Measurements from ENCODE around the gene XXYLT1. TPM values are rescaled to one million over a fixed set of nuclear protein-coding genes. Genes with fewer than 3 reads are reported as not detected.

The XXYLT1 gene
- polyA plus RNA-seq, 2 of the 4 experiments (the other 2 are of a cell fraction), result 11.9 to 12.0 TPM

DNA sequence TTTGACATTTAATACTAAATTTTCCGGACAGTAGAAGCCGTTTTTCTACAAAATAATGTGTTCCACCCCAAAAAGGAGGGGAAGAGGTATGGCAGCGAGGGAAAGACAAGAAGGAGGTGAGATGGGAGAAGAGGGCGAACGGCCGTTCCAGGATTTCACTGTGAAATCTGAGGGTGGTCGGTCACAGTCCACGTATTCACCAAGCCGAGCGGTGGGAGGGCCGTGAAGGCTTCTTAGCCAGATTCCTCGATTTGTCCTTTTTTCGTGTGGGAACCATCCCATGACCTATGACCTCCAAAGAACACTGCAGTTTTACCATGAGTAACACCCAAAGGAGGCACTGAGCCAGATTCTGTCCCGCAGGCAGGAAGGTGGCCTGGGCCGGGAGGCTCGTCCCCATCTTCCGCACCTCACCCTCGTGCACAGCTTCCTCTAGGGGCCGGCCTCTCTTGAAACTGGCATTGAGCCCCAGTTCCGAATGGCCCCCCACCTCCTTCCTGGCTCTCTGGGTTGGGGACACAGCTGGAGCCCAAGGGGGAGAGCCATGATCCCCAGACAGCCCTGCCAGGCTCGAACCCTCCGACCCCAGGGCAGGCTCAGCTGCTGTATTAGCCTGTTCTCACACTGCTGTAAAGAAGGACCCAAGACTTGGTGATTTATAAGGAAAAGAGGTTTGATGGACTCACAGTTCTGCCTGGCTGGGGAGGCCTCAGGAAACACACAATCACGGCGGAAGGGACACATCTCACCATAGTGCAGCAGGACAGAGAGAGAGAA is 23.7 kb downstream of the XXYLT1 start:
- ATAC-seq (no peak), FAIRE-seq (no peak), DNase-seq (ENCODE audit: low read depth in 1 of 2, low spot score in 1 of 2) (no peak)
- H3K9me3 ChIP-seq, result no peaks in the 10 kb centered on the region
- no peak overlapping the region for H3K4me2 ChIP-seq
- TF ChIP-seq USF2 (IDR thresholded peaks at IDR 0.05), result no peak
- CTCF ChIA-PET, result no interaction called here
- POLR2A ChIA-PET, result no interaction called here
- WGBS (ENCODE audit: missing lambda C conversion rate), result 92% methylated on average over 21 of the region's 24 CpGs
- no peak overlapping the region for H3K27ac ChIP-seq
- no peak overlapping the region for H3K4me3 ChIP-seq
- no peaks in the 10 kb centered on the region for H3K4me1 ChIP-seq

DNA sequence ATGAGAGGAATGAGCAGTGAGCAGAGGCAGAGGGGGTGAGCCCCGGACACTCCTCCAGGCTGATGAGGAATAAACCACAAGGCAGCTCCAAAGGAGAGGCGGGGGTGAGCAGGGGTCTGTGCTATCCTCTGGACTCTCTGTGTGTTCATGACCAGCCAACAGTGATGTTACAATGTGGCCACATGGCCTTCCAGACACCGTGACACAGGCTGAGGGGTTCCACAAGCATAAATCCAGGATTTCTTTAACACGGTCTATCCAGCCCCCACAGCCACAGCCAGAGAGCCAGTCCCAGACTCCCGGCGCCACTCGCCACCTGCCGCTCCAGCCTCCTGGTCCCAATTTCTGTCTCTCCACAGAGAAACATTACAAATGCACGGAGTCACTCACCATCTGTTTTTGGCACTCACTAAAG is 24.4 kb downstream of the XXYLT1 start:
- ATAC-seq, result no peak
- TF ChIP-seq ZSCAN20 (CRISPR knock-in tag; IDR thresholded peaks at IDR 0.05) (no peak), HOXA7 (CRISPR knock-in tag; IDR thresholded peaks at IDR 0.05) (no peak), ATOH8 (CRISPR knock-in tag; IDR thresholded peaks at IDR 0.05; ENCODE audit: low read depth) (no peak), USF2 (IDR thresholded peaks at IDR 0.05) (no peak), JUNB (IDR thresholded peaks at IDR 0.05) (no peak), PHF8 (IDR thresholded peaks at IDR 0.05; ENCODE audit: borderline replicate concordance, low read depth) (no peak), GATA3 (IDR thresholded peaks at IDR 0.05; ENCODE audit: borderline replicate concordance) (no peak)
- TF ChIP-seq, protein P1, sequence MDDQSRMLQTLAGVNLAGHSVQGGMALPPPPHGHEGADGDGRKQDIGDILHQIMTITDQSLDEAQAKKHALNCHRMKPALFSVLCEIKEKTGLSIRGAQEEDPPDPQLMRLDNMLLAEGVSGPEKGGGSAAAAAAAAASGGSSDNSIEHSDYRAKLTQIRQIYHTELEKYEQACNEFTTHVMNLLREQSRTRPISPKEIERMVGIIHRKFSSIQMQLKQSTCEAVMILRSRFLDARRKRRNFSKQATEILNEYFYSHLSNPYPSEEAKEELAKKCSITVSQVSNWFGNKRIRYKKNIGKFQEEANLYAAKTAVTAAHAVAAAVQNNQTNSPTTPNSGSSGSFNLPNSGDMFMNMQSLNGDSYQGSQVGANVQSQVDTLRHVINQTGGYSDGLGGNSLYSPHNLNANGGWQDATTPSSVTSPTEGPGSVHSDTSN (IDR thresholded peaks at IDR 0.05), result no peak
- FAIRE-seq, result no peak
- DNase-seq (ENCODE audit: low read depth in 1 of 2, low spot score in 1 of 2), result no peak
- ChIA-PET POLR2A (no interaction called here), CTCF (no interaction called here)
- WGBS (ENCODE audit: missing lambda C conversion rate), result 92% methylated on average over 9 of the region's 9 CpGs
- H3K4me1 ChIP-seq, result no peaks in the 10 kb centered on the region
- H3K4me2 ChIP-seq, result no peak overlapping the region
- no peak overlapping the region for H3K4me3 ChIP-seq
- H3K9me3 ChIP-seq, result no peaks in the 10 kb centered on the region
- no peak overlapping the region for H3K27ac ChIP-seq

GRCh38 chr3:195245531-195245951 is 25.4 kb downstream of the XXYLT1 start:
- ATAC-seq (no peak), FAIRE-seq (no peak)

More at GRCh38 chr3:195245531-195245951, 25.4 kb downstream of the XXYLT1 start:
- no peak for DNase-seq (ENCODE audit: low read depth in 1 of 2, low spot score in 1 of 2)
- no peak overlapping the region for H3K27ac ChIP-seq
- ChIA-PET CTCF (no interaction called here), POLR2A (no interaction called here)
- no peaks in the 10 kb centered on the region for H3K4me1 ChIP-seq
- H3K4me2 ChIP-seq, result no peak overlapping the region
- H3K4me3 ChIP-seq, result no peak overlapping the region
- TF ChIP-seq POLR2A (IDR thresholded peaks at IDR 0.05; ENCODE audit: low read length) (no peak), EHF (CRISPR knock-in tag; IDR thresholded peaks at IDR 0.05) (no peak), JUN (IDR thresholded peaks at IDR 0.05) (no peak), MAFK (IDR thresholded peaks at IDR 0.05; ENCODE audit: partially characterized antibody) (no peak), ZC3H11A (IDR thresholded peaks at IDR 0.05) (no peak), FOXS1 (CRISPR knock-in tag; IDR thresholded peaks at IDR 0.05) (no peak), RAD21 (conservative IDR thresholded peaks at IDR 0.05 in 1 of 2, IDR thresholded peaks at IDR 0.05 in 1 of 2) (no peak), JUNB (IDR thresholded peaks at IDR 0.05) (no peak), CHD2 (IDR thresholded peaks at IDR 0.05; ENCODE audit: low read length, partially characterized antibody) (no peak), NPAS2 (CRISPR knock-in tag; IDR thresholded peaks at IDR 0.05; ENCODE audit: borderline replicate concordance) (no peak), BHLHE40 (IDR thresholded peaks at IDR 0.05; ENCODE audit: low read depth, low read length) (no peak), HOXA7 (CRISPR knock-in tag; IDR thresholded peaks at IDR 0.05) (no peak), MYC (IDR thresholded peaks at IDR 0.05; ENCODE audit: borderline replicate concordance, low read length) (no peak), SMC3 (IDR thresholded peaks at IDR 0.05) (no peak), RARB (CRISPR knock-in tag; IDR thresholded peaks at IDR 0.05) (no peak), KDM5A (IDR thresholded peaks at IDR 0.05) (no peak), CBX2 (IDR thresholded peaks at IDR 0.05; ENCODE audit: borderline replicate concordance, low read depth) (no peak), USF2 (IDR thresholded peaks at IDR 0.05) (no peak)
- TF ChIP-seq, protein P2, sequence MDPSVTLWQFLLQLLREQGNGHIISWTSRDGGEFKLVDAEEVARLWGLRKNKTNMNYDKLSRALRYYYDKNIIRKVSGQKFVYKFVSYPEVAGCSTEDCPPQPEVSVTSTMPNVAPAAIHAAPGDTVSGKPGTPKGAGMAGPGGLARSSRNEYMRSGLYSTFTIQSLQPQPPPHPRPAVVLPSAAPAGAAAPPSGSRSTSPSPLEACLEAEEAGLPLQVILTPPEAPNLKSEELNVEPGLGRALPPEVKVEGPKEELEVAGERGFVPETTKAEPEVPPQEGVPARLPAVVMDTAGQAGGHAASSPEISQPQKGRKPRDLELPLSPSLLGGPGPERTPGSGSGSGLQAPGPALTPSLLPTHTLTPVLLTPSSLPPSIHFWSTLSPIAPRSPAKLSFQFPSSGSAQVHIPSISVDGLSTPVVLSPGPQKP (IDR thresholded peaks at IDR 0.05; ENCODE audit: low read depth, low read length), result no peak
- TF ChIP-seq, protein P3, sequence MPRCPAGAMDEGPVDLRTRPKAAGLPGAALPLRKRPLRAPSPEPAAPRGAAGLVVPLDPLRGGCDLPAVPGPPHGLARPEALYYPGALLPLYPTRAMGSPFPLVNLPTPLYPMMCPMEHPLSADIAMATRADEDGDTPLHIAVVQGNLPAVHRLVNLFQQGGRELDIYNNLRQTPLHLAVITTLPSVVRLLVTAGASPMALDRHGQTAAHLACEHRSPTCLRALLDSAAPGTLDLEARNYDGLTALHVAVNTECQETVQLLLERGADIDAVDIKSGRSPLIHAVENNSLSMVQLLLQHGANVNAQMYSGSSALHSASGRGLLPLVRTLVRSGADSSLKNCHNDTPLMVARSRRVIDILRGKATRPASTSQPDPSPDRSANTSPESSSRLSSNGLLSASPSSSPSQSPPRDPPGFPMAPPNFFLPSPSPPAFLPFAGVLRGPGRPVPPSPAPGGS (IDR thresholded peaks at IDR 0.05), result no peak
- 95% methylated on average over 16 of the region's 16 CpGs for WGBS (ENCODE audit: missing lambda C conversion rate)
- H3K9me3 ChIP-seq, result no peaks in the 10 kb centered on the region

Data from A549 (cell line).